Activated CD8-positive, alpha-beta T cell treated with anti-CD3 and anti-CD28 coated beads for 36 hours (primary cell): ENCODE measurements around the gene ATAD2B. TPM values are rescaled to one million over a fixed set of nuclear protein-coding genes. Genes with fewer than 3 reads are reported as not detected.

Experiments
- ATAC-seq: fragments of 200-7000 bp; cut with Tn5 transposase; one replicate; pipeline ENCODE4 v1.10.0; 2021; ENCODE audit warnings: mild to moderate bottlenecking, moderate library complexity
- CTCF ChIA-PET: fragments of 350-600 bp; sonication (Branson Sonifier 250); formaldehyde crosslinking; loops from one replicate; lab custom pipeline; 2021; ENCODE audit warnings: antibody characterized with exemption; lab: Charles Lee
- POLR2A ChIA-PET: fragments of 350-600 bp; sonication (Branson Sonifier 250); formaldehyde crosslinking; loops from one replicate; lab custom pipeline; 2021; ENCODE audit warnings: antibody characterized with exemption; lab: Charles Lee
- DNase-seq: peaks from one replicate; pipeline ENCODE4 v3.0.0-alpha.2; 2020
- H3K27ac Mint-ChIP-seq: one replicate; pipeline ENCODE4 v1.8.0; 2021; ENCODE audit warnings: mild to moderate bottlenecking, mixed read lengths
- H3K27me3 Mint-ChIP-seq: one replicate; pipeline ENCODE4 v1.8.0; 2021; ENCODE audit warnings: mixed read lengths
- H3K36me3 Mint-ChIP-seq: one replicate; pipeline ENCODE4 v1.8.0; 2021; ENCODE audit warnings: low read depth, mixed read lengths
- H3K4me1 Mint-ChIP-seq: one replicate; pipeline ENCODE4 v1.8.0; 2021; ENCODE audit warnings: low read depth, mixed read lengths
- H3K4me3 Mint-ChIP-seq: one replicate; pipeline ENCODE4 v1.8.0; 2021; ENCODE audit warnings: mild to moderate bottlenecking, moderate library complexity, mixed read lengths
- H3K9me3 Mint-ChIP-seq: one replicate; pipeline ENCODE4 v1.8.0; 2021; ENCODE audit warnings: mixed read lengths
- intact Hi-C: fragments of 100-400 bp; cut with micrococcal nuclease; formaldehyde crosslinking; loops from one replicate; pipeline ENCODE4 v1.10.0; 2022
- total RNA-seq, 2 experiments: library from RNA; stranded (reverse); gene quantifications; one replicate each; pipeline ENCODE4 v1.2.3, GENCODE V29; 2021
- TF ChIP-seq, protein P1 (sequence below): fragments of 200-600 bp; IDR thresholded peaks from one replicate; pipeline ENCODE4 v1.8.0; 2022; ENCODE audit warnings: antibody characterized with exemption, mild to moderate bottlenecking

The ATAD2B gene
- total RNA-seq, 2 experiments from 2014 or later, result 12.5 to 13.2 TPM

DNA sequence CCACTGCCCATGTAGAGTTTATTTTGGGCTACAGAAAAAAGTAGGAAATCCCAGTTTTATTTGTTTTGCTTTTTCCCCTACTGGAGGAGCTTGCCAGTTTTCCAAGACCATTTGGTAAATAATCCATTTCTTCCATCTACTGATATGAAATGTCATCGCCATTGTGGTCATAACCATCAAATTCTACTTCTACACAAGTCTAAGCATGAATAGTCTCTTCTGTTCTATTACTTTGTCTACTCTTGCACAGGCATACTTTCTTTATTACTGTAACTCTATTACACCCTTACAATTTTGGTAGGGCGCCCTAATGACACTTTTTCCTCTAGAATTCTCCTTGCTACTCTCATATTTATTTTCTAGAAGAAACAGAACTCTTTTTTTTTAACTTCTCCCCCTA lies 120.7 kb downstream of the ATAD2B start:
- ATAC-seq (no peak), DNase-seq (no peak)
- CTCF ChIA-PET, result interaction anchor here (1.7 kb wide), 1 partner anchor 19 kb away, joined by 11 read pairs; no protein-coding TSS in a partner anchor
- peaks cover 9% of the 10 kb centered on the region for H3K36me3 Mint-ChIP-seq
- POLR2A ChIA-PET, result no interaction called here
- H3K27me3 Mint-ChIP-seq, result no peaks in the 10 kb centered on the region
- no peaks in the 10 kb centered on the region for H3K4me1 Mint-ChIP-seq
- H3K4me3 Mint-ChIP-seq, result no peak overlapping the region
- intact Hi-C loops, result no loop called here
- H3K9me3 Mint-ChIP-seq, result no peaks in the 10 kb centered on the region
- peak overlapping the region; percentile 6 for H3K27ac Mint-ChIP-seq
- TF ChIP-seq, protein P1, sequence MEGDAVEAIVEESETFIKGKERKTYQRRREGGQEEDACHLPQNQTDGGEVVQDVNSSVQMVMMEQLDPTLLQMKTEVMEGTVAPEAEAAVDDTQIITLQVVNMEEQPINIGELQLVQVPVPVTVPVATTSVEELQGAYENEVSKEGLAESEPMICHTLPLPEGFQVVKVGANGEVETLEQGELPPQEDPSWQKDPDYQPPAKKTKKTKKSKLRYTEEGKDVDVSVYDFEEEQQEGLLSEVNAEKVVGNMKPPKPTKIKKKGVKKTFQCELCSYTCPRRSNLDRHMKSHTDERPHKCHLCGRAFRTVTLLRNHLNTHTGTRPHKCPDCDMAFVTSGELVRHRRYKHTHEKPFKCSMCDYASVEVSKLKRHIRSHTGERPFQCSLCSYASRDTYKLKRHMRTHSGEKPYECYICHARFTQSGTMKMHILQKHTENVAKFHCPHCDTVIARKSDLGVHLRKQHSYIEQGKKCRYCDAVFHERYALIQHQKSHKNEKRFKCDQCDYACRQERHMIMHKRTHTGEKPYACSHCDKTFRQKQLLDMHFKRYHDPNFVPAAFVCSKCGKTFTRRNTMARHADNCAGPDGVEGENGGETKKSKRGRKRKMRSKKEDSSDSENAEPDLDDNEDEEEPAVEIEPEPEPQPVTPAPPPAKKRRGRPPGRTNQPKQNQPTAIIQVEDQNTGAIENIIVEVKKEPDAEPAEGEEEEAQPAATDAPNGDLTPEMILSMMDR, result no peak

- DNase-seq (peak; percentile 23), ATAC-seq (peak; percentile 56)
- TF ChIP-seq, protein P1, result no peak
- ChIA-PET POLR2A (no interaction called here), CTCF (interaction anchor here (1.0 to 1.7 kb wide), 3 partner anchors 8 to 20 kb away, joined by 3 to 5 read pairs (median 3); no protein-coding TSS in a partner anchor)
- Mint-ChIP-seq H3K9me3 (no peaks in the 10 kb centered on the region), H3K36me3 (peaks cover 7% of the 10 kb centered on the region), H3K27ac (no peak overlapping the region), H3K4me3 (no peak overlapping the region), H3K4me1 (no peaks in the 10 kb centered on the region), H3K27me3 (no peaks in the 10 kb centered on the region)
- intact Hi-C loops, result no loop called here
Measured at GRCh38 chr2:23803965-23804542, 122.9 kb downstream of the ATAD2B start.

- CTCF ChIA-PET, result interaction anchor here (1.0 to 1.7 kb wide), 2 partner anchors 20 to 21 kb away, joined by 3 to 5 read pairs; no protein-coding TSS in a partner anchor
- no peaks in the 10 kb centered on the region for H3K27me3 Mint-ChIP-seq
- POLR2A ChIA-PET, result interaction anchor here (0.6 kb wide), 1 partner anchor 20 kb away, joined by 6 read pairs; no protein-coding TSS in a partner anchor
Measured at GRCh38 chr2:23803264-23803964, 123.5 kb downstream of the ATAD2B start.

GRCh38 chr2:23801396-23801795 lies 125.5 kb downstream of the ATAD2B start:
- ChIA-PET CTCF (interaction anchor here (2.8 kb wide), 1 partner anchor 283 kb away, joined by 6 read pairs; the partner anchor contains the start of gene TP53I3), POLR2A (interaction anchor here (1.5 kb wide), 1 partner anchor 9 kb away, joined by 3 read pairs; no protein-coding TSS in a partner anchor)
- Mint-ChIP-seq H3K27me3 (no peaks in the 10 kb centered on the region), H3K4me1 (peaks cover 5% of the 10 kb centered on the region), H3K4me3 (no peak overlapping the region), H3K36me3 (peaks cover 3% of the 10 kb centered on the region), H3K27ac (no peak overlapping the region), H3K9me3 (no peaks in the 10 kb centered on the region)
- intact Hi-C loops, result no loop called here
- TF ChIP-seq, protein P1, result no peak
- ATAC-seq (no peak), DNase-seq (no peak)

More at GRCh38 chr2:23803264-23803964, 123.5 kb downstream of the ATAD2B start:
- no peaks in the 10 kb centered on the region for H3K9me3 Mint-ChIP-seq
- no peak overlapping the region for H3K4me3 Mint-ChIP-seq
- H3K27ac Mint-ChIP-seq, result no peak overlapping the region
- peaks cover 7% of the 10 kb centered on the region for H3K36me3 Mint-ChIP-seq
- TF ChIP-seq, protein P1, result no peak
- ATAC-seq (no peak), DNase-seq (no peak)
- intact Hi-C loops, result no loop called here
- H3K4me1 Mint-ChIP-seq, result no peaks in the 10 kb centered on the region

- POLR2A ChIA-PET, result no interaction called here
- DNase-seq (no peak), ATAC-seq (no peak)
- H3K36me3 Mint-ChIP-seq, result no peaks in the 10 kb centered on the region
- H3K4me1 Mint-ChIP-seq, result peaks cover 10% of the 10 kb centered on the region
- no peak overlapping the region for H3K27ac Mint-ChIP-seq
- CTCF ChIA-PET, result interaction anchor here (0.6 kb wide), 1 partner anchor 30 kb away, joined by 3 read pairs; no protein-coding TSS in a partner anchor
- no peaks in the 10 kb centered on the region for H3K27me3 Mint-ChIP-seq
- intact Hi-C loops, result no loop called here
- no peak overlapping the region for H3K4me3 Mint-ChIP-seq
- TF ChIP-seq, protein P1, result no peak
- H3K9me3 Mint-ChIP-seq, result no peaks in the 10 kb centered on the region
Measured at GRCh38 chr2:23794234-23794633, 132.7 kb downstream of the ATAD2B start.
